GM13976 (cell line): ENCODE measurements around the gene CARD11.

Experiments used
- DNase-seq: peaks from one replicate; pipeline ENCODE4 v3.0.0; 2012; ENCODE audit warnings: low spot score
- in situ Hi-C: fragments of 300-500 bp; cut with MboI; formaldehyde crosslinking; loops from one replicate; pipeline ENCODE4 v1.12.0; 2022; ENCODE audit warnings: low sequenced_read_pairs, mixed read lengths, inconsistent platforms; ENCODE audit not compliant: unreplicated experiment
- TF ChIP-seq, protein P1 (sequence below): IDR thresholded peaks from 2 replicates; pipeline ENCODE4 v1.5.1; 2012; ENCODE audit warnings: borderline replicate concordance, mild to moderate bottlenecking; ENCODE audit not compliant: insufficient read depth; ENCODE audit errors: extremely low read depth, missing control alignments, control extremely low read depth

CARD11 gene

DNA sequence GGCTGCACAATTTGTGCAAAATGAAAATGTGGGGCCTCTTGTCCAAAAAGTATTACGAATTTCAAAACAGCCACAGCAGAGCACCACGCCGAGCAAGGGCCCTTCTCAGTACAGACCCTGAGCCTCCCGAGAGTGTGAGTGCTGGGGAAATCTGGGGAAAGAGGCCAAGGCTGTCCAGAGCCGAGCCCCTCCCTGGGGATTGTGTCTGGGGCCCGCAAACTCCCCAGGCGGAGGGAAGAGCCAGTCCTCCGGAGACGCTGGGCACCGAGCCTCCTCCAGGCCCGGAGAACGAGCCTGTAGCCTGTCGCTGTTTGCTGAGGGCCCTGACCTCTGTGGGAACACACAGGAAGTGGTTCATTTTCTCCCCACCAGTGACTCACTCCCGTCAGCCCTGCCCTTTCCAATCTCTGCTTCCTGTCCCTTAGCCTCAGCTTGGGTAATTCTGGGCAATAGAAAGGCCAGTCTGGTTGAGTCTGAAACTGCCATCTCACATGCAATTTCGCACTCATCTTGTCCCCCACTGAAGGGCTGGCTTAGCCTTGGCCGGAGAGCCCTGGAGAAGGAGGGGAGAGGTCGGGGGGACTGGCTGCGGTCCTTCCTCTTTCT lies 180.1 kb downstream of the CARD11 start:
- in situ Hi-C loops: no loop called here
- peak; percentile 88 for DNase-seq
- TF ChIP-seq, protein P1, sequence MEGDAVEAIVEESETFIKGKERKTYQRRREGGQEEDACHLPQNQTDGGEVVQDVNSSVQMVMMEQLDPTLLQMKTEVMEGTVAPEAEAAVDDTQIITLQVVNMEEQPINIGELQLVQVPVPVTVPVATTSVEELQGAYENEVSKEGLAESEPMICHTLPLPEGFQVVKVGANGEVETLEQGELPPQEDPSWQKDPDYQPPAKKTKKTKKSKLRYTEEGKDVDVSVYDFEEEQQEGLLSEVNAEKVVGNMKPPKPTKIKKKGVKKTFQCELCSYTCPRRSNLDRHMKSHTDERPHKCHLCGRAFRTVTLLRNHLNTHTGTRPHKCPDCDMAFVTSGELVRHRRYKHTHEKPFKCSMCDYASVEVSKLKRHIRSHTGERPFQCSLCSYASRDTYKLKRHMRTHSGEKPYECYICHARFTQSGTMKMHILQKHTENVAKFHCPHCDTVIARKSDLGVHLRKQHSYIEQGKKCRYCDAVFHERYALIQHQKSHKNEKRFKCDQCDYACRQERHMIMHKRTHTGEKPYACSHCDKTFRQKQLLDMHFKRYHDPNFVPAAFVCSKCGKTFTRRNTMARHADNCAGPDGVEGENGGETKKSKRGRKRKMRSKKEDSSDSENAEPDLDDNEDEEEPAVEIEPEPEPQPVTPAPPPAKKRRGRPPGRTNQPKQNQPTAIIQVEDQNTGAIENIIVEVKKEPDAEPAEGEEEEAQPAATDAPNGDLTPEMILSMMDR: no peak

- in situ Hi-C loops: no loop called here
- TF ChIP-seq, protein P1: no peak
- DNase-seq: no peak
Observed at GRCh38 chr7:2862831-2863361, 180.8 kb downstream of the CARD11 start.

DNA sequence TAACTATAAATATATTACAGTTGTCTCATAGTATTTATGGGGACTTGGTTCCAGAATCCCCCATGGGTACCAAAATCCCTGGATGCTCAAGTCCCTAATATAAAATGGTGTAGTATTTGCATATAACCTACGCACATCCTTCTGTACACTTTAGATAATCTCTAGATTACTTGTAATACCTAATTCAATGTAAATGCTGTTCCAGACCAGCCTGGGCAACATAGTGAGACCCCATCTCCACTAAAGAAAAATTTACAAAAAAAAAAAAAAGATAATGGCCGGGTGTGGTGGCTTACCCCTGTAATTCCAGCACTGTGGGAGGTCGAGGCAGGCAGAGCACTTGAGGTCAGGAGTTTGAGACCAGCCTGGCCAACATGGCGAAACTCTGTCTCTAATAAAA lies 182.2 kb downstream of the CARD11 start:
- TF ChIP-seq, protein P1: no peak
- in situ Hi-C loops: no loop called here
- DNase-seq: no peak

- in situ Hi-C loops: no loop called here
- DNase-seq: no peak
Observed at GRCh38 chr7:2860627-2861133, 183.0 kb downstream of the CARD11 start.

DNA sequence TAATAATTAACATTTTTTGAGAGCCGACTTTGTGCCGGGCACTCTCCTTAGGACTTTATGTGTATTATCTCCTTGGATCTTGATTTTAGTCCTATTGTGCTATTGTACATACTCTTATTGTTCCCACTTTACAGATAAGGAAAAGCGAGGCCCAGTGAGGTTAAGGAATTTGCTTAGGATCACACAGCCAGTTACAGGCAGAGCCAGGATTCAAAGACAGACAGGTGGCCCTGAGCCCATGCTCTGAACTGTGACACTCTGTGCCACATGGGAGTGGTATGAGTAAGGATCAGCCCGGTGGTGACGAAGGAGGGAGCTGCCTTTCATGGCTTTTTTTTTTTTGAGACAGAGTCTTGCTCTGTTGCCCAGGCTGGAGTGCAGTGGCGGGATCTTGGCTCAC lies 183.7 kb downstream of the CARD11 start:
- in situ Hi-C loops: no loop called here
- no peak for DNase-seq
- TF ChIP-seq, protein P1: no peak

More at GRCh38 chr7:2860627-2861133, 183.0 kb downstream of the CARD11 start:
- TF ChIP-seq, protein P1: no peak

GRCh38 chr7:2858621-2859020 lies 185.0 kb downstream of the CARD11 start:
- in situ Hi-C loops: no loop called here
- TF ChIP-seq, protein P1: no peak
- no peak for DNase-seq
